Measurements from ENCODE around the gene SCN3A.
A peak's percentile ranks its signal among the peaks of the same experiment; 100 is the strongest.

The SCN3A gene

GRCh38 chr2:165203689-165204559, at the start of gene SCN3A:
TSS of gene SCN3A (minus strand) at chr2:165204050. CDS start at chr2:165176394, 27,656 bp downstream.
- H3K9me2 ChIP-seq (replicated peaks; ENCODE audit: control insufficient read depth, low read length) = no peaks in the 10 kb centered on the region
- TF ChIP-seq EZH2phosphoT487 (IDR thresholded peaks at IDR 0.05; ENCODE audit: borderline replicate concordance, low read length) (no peak), CTCF (IDR thresholded peaks at IDR 0.05; ENCODE audit: low read depth, low read length, poor library complexity, severe bottlenecking) (peak; percentile 80)
- no peaks in the 10 kb centered on the region for H3K4me1 ChIP-seq (ENCODE audit: control insufficient read depth, low read length)
- 0 out of 2 replicates have a peak, but pooled peaks cover 3% of the 10 kb centered on the region for H4K20me1 ChIP-seq (ENCODE audit: control insufficient read depth, insufficient read depth, low read depth, low read length)
- H3K9me3 ChIP-seq (ENCODE audit: control insufficient read depth, insufficient read depth, low read length) = no peaks in the 10 kb centered on the region
- H3F3A ChIP-seq (ENCODE audit: control insufficient read depth, insufficient read depth) = no peaks in the 10 kb centered on the region
- no peak within 1 kb of the TSS for H3K4me2 ChIP-seq (ENCODE audit: low read length)
- H3K79me2 ChIP-seq (ENCODE audit: control insufficient read depth, low read length) = no peaks in the 10 kb centered on the region
- H3K27me3 ChIP-seq (ENCODE audit: control insufficient read depth, low read length) = peaks cover 25% of the 10 kb centered on the region
- H3K4me3 ChIP-seq (ENCODE audit: low read length) = no peak within 1 kb of the TSS
- H3K27ac ChIP-seq (ENCODE audit: low read depth, low read length) = no peak within 1 kb of the TSS
- H3K36me3 ChIP-seq (ENCODE audit: control insufficient read depth, low read length) = no peaks in the 10 kb centered on the region

- peaks cover 3% of the 10 kb centered on the region; the same call in 1 of the 2 replicates for H3K27me3 ChIP-seq (ENCODE audit: control insufficient read depth, low read length)
- TF ChIP-seq EZH2phosphoT487 (IDR thresholded peaks at IDR 0.05; ENCODE audit: borderline replicate concordance, low read length) = no peak
- TF ChIP-seq CTCF (IDR thresholded peaks at IDR 0.05; ENCODE audit: low read depth, low read length, poor library complexity, severe bottlenecking) = no peak
- H3K9me3 ChIP-seq (ENCODE audit: control insufficient read depth, insufficient read depth, low read length) = no peaks in the 10 kb centered on the region
- H3K27ac ChIP-seq (ENCODE audit: low read depth, low read length) = no peak overlapping the region
- H3K79me2 ChIP-seq (ENCODE audit: control insufficient read depth, low read length) = no peaks in the 10 kb centered on the region
- H4K20me1 ChIP-seq (ENCODE audit: control insufficient read depth, insufficient read depth, low read depth, low read length) = no peaks in the 10 kb centered on the region
- H3K4me3 ChIP-seq (ENCODE audit: low read length) = no peak overlapping the region
- no peaks in the 10 kb centered on the region for H3K9me2 ChIP-seq (replicated peaks; ENCODE audit: control insufficient read depth, low read length)
- no peaks in the 10 kb centered on the region for H3K4me1 ChIP-seq (ENCODE audit: control insufficient read depth, low read length)
- H3K36me3 ChIP-seq (ENCODE audit: control insufficient read depth, low read length) = no peaks in the 10 kb centered on the region
- no peaks in the 10 kb centered on the region for H3F3A ChIP-seq (ENCODE audit: control insufficient read depth, insufficient read depth)
- no peak overlapping the region for H3K4me2 ChIP-seq (ENCODE audit: low read length)
These were observed 49.3 kb upstream of the SCN3A start for GRCh38 chr2:165253178-165253577.

- no peaks in the 10 kb centered on the region for H3K79me2 ChIP-seq (ENCODE audit: control insufficient read depth, low read length)
- H3K27me3 ChIP-seq (ENCODE audit: control insufficient read depth, low read length) = peaks cover 6% of the 10 kb centered on the region; the same call in 1 of the 2 replicates
- H3K4me1 ChIP-seq (ENCODE audit: control insufficient read depth, low read length) = no peaks in the 10 kb centered on the region
- TF ChIP-seq CTCF (IDR thresholded peaks at IDR 0.05; ENCODE audit: low read depth, low read length, poor library complexity, severe bottlenecking) (no peak), EZH2phosphoT487 (IDR thresholded peaks at IDR 0.05; ENCODE audit: borderline replicate concordance, low read length) (no peak)
- H4K20me1 ChIP-seq (ENCODE audit: control insufficient read depth, insufficient read depth, low read depth, low read length) = no peaks in the 10 kb centered on the region
- no peaks in the 10 kb centered on the region for H3K9me3 ChIP-seq (ENCODE audit: control insufficient read depth, insufficient read depth, low read length)
- H3K27ac ChIP-seq (ENCODE audit: low read depth, low read length) = no peak overlapping the region
- no peaks in the 10 kb centered on the region for H3F3A ChIP-seq (ENCODE audit: control insufficient read depth, insufficient read depth)
- H3K4me3 ChIP-seq (ENCODE audit: low read length) = no peak overlapping the region
- no peaks in the 10 kb centered on the region for H3K36me3 ChIP-seq (ENCODE audit: control insufficient read depth, low read length)
- no peak overlapping the region for H3K4me2 ChIP-seq (ENCODE audit: low read length)
- no peaks in the 10 kb centered on the region for H3K9me2 ChIP-seq (replicated peaks; ENCODE audit: control insufficient read depth, low read length)
These were observed 47.5 kb upstream of the SCN3A start for GRCh38 chr2:165251366-165251765.

Measured in DOHH2 (cell line).